NCI-H187 (cell line): ENCODE data around the gene INTS6L.
"Not testable (repeated sequence)": the region's sequence is repeated elsewhere in the genome, so short reads cannot be mapped to it uniquely, and the experiment has no call there.

Source experiments
- DNase-seq, 2 experiments: peaks; one replicate each; lab custom pipeline; 2025; lab: John Stamatoyannopoulos, UW

The INTS6L gene

DNA sequence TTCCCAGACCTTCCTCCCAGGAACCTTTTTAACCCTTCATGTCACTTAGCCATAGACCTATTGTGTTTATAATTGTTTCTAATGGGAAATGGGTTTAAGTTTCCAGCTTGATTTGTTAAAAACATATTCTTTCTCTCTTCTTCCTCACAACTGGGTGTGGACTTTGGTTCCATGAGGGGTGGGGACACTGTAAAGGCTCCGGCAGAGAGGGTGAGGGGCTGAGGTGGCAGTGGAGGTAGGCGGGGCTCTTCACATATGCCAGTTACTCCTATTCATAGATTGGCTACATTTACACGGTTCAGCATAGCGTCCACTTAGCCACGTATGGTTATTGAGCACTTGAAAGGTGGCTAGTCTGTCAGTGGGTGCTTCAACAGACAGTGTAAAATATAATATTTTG lies 7.8 kb downstream of the INTS6L start:
- DNase-seq = no peak

DNA sequence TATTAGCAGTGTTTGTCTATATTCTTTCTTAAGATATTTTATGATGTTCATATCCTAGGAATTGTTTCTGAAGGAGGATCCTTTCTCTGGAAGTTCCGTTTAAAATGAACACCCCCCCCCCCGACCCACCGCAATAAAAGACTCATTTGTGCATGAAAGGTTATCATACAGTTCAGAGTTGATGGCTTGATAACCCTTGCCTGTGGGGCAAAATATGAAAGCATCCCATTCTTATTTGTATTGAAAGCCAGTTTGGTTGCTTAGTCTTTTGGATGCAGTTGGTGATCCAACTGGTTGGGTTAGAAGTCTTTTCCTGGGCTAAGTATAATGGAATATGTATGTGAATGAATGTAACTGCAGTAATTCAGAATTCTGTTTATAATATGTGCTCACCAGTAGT lies 8.3 kb downstream of the INTS6L start:
- no peak for DNase-seq

DNA sequence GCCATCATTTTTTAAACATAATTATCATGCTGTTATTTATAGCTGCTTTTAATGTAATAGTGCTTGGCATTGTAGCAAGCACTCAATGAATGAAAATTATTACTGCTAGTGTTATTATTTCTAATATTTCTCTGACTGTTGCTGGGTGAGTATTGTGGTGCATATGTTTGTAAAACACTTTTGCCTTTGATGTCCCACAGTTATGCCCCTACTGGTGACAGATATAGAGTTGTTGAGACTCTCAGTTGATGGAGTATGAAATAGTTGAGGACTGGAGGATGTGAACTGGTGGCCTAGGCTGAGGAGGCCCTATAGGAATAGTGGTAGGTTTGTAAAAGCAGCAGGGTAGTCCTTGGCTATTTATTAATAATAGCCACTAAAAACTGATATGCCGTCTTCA lies 9.6 kb downstream of the INTS6L start:
- no peak for DNase-seq

DNA sequence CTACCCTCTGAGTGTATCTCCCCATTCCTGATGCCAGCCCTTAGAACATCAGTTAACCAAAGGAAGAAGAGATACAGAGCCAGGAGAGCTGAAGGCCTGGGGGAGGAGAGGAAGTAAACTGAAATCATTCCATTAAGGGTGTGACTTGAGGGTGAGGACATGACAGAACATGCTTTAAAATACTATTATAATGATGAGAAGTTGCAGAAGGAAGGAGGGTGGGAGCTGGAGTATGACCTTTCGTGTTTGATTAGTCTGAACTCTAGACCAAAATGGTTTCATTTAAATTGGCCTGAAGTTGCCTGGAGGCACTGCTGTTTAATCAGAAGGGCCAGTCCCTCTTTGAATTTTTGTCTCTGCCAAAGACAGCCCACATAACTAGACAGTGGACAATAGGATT lies 11.4 kb downstream of the INTS6L start:
- DNase-seq = no peak

DNA sequence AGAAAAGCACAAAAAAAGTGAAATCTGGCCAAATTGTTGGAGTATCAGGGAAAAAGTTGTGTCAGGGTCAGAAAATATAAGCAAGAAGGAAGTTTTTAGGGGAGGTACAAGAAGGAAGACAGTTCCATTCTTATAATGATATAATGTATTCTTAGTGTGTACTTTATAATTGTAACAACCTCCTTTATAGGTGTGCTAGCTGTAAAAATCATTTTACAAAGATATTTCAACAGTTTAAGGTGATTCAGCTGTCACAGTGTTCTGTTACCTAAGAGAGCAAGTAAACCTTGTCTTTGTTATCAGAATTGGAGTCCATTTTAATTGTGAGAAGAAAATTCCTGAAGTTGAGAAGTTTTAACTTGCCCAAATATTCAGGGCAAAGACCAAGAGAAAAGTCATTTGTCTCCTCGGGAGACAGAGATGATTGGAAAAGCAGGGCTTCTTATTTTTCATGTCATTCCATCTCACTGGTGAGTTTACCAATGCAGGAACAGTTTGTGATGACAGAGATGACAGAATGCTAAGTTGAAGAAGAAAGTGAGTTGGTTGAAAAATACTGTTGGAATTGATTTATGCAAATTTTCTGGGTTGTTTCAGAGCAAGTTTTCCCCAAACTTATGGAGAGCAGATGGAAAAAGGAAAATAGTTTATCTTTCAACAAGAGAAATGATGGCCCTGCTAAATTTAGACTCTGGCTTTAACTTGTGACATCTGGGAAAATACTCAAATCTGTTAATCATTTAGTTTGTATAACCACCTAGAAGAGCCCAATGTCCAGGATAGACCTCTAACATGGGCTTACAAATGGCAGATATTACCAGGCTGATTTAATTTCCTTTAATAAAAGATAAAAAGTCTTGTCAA lies 14.8 kb downstream of the INTS6L start:
- DNase-seq = no peak

DNA sequence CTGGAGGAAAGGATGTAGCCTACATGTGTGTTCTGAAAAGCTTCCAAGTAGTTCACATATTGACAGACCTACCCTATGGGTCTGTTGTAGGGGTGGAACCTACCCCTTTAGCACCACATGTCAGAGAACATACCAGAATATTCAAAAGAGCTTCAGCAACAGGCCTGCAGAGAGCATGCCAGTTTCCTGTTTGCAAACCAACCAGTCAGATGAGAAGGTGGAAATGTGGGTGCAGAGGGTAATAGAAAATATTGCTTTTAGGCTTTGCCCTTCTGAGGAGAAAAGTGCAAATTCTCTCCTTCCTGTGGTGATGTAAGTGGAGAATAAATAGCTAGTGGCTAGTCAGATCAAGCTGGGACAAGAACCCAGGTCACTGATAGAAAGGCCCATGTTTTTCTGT lies 16.4 kb downstream of the INTS6L start:
- DNase-seq = no peak

DNA sequence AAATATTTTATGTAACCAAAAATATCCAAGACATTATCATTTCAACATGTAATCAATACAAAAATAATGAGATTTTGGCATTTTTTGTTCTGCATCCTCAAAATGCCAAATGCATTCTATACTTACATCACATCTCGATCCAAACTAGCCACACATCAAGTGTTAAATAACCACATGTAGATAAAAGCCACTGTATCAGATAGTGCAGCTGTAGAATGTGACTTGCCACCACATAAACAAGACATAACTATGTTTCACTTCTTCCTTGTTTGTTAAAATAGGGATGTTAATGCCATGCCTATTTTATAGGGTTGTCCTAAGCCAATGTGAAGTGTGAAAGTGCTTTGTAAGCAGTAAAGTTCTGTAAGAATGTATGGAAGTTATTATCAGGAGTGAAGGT lies 20.9 kb downstream of the INTS6L start:
- no peak for DNase-seq

- no peak for DNase-seq
These were observed 22.7 kb downstream of the INTS6L start for GRCh38 chrX:135543172-135543571.

- no peak for DNase-seq
These were observed 23.5 kb downstream of the INTS6L start for GRCh38 chrX:135543924-135544323.

DNA sequence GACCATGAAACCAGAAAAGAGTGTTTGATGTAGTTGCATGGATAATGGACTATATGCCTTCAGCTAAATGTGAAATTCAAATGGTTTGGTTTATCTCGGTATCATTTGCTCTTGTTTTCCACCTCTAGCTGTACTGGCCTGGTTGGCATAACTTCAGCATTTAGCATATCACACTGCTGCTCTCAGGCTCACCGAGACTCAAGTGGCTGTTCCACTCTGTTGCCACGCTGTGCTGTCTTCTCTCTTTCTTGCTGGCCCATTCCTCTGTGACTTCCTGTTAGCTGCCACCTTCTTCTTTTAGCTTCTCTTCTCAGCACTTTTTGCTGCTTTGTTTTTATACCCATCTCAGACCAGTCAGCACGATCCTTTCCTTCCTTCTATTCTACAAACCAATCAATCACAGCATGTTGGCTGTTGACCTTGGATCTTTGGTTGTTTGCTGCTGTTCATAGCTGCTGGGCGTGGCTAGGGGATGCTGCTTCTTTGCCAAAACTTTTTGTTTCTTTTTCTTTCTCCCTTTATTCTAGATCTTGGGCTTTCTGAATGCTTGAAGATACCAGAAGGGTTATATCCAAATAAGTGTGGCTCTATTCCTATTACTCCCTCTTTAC lies 24.0 kb downstream of the INTS6L start:
- DNase-seq = no peak

DNA sequence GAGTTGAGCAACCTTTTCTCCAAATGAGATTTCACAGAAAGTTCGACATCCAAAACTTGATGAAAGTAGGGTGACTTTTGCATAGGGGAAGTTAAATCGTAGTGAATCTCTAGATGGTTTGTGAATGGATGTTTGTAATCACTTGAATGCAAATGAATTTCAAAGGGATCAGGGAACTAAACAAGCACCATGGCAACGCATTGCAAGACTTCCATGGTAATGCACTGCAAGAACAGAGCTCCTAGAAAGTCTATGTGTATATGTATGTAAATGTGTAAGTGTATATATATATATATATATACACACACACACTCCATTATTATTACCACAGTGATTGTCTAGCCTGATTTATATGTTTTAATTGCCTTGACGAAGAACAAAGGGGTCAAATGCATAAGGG lies 27.3 kb downstream of the INTS6L start:
- DNase-seq = no peak

GRCh38 chrX:135549519-135549918 lies 29.1 kb downstream of the INTS6L start:
- DNase-seq = no peak

DNA sequence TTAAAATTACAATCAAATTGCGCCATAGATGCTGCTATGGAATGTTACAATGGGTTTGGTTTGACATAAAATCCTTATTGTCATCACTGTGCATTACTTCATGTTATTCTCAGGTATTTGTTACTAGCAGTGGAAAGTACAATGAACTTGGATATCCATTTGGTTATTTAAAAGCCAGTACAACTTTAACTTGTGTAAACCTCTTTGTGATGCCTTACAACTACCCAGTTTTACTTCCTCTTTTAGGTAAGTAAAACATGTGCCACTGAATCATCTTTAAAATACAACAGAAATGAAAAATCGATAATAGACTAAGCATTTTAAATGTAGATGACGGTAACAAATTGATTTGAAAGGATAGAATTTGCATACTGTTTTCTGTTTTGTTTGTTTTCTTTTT lies 35.6 kb downstream of the INTS6L start:
- DNase-seq = no peak

DNA sequence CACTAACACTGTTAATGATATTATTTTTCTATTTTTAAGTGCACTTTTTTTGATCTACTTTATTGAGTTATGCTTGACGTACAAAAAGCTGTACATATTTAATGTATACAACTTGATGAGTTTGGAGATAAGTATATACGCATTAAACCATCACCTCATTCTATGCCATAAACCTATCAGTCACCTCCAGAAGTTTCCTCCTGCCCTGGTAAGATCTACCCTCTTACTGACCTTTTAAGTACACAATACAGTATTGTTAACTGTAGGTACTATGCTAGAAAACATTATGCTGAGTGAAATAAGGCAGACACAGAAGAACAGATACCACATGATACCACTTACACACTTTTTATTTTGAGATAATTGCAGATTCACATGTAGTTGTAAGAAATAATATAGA lies 36.9 kb downstream of the INTS6L start:
- DNase-seq = no peak

DNA sequence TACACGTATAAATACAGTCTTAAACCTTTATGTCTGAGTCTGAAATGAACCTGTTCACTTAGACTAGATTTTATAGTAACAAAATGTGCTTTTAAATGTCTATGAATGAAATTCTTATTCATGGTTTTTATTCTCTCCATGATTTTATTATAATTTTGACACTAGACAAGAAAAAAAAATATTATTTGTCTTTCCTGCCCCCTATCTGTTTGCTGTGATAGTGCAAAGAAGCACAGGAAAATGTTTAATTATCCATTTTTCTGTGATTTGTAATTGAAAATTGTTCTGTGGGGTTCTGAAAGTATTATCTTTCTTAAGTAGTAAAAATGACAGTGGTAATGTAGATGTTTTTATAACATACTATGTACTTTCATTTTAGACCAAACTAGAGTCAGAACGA lies 52.0 kb downstream of the INTS6L start:
- no peak for DNase-seq

- DNase-seq = no peak
These were observed 61.0 kb downstream of the INTS6L start for GRCh38 chrX:135581496-135581895.

- DNase-seq = no peak
These were observed 64.7 kb downstream of the INTS6L start for GRCh38 chrX:135585153-135585552.

DNA sequence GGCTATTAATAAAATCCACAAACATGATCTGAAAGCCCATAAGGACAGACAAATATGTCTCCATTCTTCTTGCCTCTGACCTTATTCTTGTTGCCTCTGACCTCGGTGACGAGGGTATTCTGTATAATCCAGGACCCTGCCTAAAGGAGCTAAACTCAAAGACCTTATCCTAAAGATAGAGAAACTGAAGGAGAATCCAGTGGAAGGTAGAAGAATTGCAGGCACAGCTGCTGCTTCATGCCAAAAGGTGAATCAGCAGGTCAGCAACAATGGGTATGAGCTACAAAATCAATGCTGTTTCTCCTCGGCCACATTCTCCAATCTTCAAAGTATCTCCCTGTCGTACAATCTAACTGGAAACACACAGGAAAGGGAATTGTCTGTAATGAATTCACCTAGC lies 71.4 kb downstream of the INTS6L start:
- DNase-seq = no peak

GRCh38 chrX:135594049-135594448 lies 73.6 kb downstream of the INTS6L start:
- not testable (repeated sequence) for DNase-seq

- DNase-seq = not testable (repeated sequence)
These were observed 74.0 kb downstream of the INTS6L start for GRCh38 chrX:135594453-135594852.

DNA sequence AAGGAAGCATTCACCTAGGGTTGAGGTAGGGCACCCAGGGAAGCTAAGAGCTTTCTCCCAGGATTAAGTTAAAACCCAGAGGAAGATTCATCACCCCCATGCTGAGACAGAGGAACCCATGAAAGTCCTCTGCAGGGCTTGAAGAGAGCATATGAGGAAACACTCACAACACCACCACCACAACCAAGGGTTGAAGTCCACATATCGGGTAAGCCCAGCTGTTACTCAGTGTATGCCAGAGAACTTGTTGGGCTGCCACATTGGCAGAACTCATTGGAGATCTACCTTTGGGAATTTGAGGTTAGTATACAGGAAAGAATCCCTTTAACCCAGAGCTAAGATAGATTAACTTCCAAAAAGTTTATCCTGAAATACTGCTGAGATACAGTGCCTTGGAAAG lies 75.1 kb downstream of the INTS6L start:
- no peak for DNase-seq

GRCh38 chrX:135596495-135596894 lies 76.0 kb downstream of the INTS6L start:
- DNase-seq = no peak

DNA sequence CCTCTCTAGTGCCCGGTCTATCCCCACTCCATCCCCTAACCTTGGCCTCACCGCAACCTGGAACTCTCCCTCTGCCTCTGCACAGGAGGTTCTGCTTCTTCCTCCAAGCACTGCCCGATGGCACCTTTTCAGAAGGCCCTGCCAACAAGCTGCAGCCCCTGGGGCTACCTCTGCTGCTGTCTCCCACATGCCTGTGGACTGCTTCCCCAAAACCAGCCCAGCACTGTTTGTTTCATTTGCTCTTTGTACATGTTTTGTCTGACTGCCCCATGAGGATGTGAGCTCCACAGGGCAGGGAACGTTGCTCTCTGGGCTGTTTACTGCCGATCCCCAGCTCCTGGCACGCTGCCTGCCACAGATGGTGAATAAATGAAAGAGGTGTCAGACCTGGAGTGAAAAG lies 85.4 kb downstream of the INTS6L start:
- no peak for DNase-seq
